ENCODE measurements around the gene SEH1L.
A peak's percentile ranks its signal among the peaks of the same experiment; 100 is the strongest.
"Not testable (repeated sequence)": the region's sequence is repeated elsewhere in the genome, so short reads cannot be mapped to it uniquely, and the experiment has no call there.

Gene SEH1L

DNA sequence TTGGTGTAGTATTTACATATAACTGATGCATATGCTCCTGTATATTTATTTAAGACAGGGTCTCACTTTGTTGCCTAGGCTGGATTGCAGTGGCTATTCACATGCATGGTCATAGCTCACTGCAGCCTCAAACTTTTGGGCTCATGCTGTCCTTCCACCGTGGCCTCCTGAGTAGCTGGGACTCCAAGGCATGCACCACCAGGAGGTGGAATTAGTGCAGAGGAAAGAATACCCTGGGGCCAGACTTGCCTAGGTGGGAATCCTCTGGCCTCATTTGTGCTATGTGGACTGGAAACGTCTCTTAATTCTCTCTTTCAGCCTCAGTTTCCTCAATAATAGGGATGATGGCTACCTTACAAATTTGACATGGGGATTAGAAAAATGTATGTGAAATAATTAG lies 45.6 kb downstream of the SEH1L start:
- no peak for DNase-seq (ENCODE audit: insufficient read length, low spot score)
- FAIRE-seq, result no peak

DNA sequence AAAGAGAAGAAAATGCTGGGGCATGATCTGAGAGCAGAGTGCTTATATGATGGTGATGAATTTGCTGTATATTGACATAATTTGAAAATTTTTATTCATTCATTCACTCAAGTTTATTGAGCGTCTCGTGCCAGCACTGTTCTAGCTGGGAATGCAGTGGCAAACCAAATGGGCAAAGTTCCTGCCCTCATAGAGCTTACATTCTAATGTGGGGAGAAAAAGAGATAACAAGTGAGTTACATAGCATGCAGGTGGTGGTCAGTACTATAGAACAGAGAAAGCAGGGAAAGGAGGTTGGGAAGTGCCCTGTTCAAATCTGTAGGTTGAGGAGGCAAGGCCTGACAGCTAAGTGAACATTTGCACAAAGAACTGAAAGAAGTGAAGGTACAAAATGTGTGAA lies 47.6 kb downstream of the SEH1L start:
- no peak for FAIRE-seq
- no peak for DNase-seq (ENCODE audit: insufficient read length, low spot score)

DNA sequence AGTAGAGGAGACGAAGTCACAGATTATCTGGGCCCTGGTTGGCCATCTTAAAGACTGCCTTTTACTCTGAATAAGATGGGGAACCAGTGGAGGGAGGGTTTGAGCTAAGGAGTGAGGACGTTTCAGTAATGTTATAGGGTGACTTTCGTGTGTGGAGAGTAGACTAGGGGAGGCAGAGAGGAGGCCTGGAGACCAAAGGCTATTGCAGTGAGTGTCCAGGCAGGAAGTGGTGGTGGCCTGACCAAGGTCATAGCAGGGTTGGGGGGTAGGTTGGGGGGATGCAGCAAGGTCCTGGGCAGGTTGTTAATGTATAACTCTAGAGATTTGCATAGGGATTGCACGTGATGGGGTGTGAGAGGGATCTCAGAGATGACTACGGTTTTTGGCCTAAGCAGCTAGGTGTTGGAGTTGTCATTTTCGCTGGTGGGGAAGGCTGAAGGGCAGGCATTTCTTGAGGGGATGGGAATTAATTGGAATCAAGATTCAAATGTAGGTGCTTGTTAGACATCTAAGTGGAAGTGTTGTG lies 48.2 kb downstream of the SEH1L start:
- DNase-seq (ENCODE audit: insufficient read length, low spot score), result no peak
- FAIRE-seq, result peak; percentile 52

DNA sequence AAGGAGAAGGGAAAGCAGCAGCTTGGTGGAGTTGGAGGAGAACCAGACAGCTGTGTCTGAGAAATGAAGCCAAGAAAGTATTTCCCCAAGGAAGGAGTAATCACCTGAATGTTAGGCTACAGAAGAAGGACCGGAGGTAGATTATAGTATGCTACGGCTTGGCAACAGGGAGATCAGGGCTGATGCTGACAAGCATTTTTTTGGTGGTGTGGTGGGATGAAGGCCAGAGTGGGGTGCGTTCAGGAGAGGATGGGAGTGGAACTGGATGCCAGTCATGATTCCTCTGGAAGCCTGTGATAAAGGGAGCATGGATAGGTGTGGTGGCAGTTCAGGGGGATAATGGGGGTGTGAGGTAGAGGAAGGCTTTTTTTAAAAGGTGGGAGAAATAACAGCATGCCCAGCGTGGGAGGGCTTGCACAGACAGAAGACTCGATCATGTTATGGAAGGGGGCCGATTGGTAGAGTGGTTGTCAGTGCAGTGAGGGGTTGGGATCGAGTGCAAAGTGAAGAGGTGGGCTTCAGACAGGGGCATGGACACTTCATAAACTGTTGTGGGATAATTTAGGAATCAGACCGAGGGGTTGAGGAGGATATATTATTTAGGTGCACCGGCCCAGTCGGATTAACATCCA lies 49.0 kb downstream of the SEH1L start:
- FAIRE-seq (no peak), DNase-seq (ENCODE audit: insufficient read length, low spot score) (no peak)

DNA sequence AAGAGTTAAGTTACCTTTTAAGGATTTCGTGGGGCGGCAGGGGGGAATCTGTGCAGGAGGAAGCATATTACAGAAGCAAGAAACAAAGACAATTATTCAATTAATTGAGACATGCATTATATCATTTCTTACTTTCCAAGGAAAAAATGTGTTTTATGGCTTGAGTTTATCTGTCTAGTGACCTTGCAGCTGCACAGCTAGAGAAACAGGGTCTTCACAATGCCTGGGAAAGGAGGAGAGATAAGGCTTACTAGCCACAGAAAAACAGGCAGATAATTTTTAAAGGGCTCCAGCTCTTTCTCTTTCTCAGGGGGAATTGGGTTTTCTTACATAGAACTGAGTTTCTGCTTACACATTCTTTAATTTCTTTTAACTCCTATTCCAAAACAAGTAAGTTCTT lies 49.5 kb downstream of the SEH1L start:
- not testable (repeated sequence) for FAIRE-seq; DNase-seq (ENCODE audit: insufficient read length, low spot score)

DNA sequence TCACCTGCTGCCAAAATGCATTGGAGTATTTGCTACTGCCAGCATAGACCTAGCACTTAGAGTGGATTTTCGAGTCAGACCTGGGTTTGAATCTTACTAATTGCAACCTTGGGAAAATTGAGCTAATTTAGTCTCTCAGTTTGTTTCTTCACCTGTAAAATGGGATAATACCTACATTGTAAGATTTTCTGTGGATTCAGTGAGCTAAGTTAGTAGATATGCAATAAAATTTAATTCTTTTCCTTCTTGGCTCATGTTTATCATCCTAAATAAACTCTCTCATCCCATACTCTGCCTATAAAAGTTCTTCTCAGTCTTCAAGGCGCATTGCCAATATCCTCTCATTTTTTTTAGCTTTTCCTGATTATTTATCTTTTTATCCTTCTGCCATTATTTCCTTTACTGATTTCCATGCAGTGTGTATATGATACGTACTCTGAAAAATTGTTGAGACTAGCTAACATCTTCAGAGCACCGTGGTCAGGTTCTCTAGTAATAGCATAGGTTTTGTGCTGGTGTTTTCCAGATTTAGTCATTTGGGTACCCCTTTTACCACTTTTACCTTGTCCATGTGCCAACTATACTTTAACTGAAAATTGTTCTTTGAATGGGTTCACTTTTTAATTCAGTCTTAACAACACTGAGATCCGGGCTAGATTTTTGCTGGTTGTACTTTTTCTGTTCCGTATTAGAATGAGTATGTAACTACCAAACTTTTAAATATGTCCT lies 50.7 kb downstream of the SEH1L start:
- FAIRE-seq (peak; percentile 74), DNase-seq (ENCODE audit: insufficient read length, low spot score) (no peak)

DNA sequence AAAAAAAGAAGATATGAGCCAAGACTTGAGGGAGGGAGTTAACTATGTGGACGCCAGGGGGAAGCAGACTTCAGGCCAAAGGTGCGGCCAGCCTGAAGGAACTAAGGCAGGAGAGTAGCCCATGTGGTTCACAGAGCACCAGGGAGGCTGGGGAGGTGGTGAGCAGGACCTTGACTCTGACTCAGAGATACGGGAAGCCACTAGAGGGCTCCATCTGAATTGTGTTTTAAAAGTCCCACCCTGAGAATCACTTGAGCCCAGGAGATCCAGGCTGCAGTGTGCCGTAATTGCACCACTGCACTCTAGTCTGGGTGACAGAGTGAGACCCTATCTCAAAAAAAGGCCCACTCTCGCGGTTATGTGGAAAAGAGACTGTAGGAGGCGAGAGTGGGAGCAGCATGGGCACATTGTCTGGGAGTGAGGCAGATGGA lies 55.7 kb downstream of the SEH1L start:
- peak; percentile 40 for FAIRE-seq
- DNase-seq (ENCODE audit: insufficient read length, low spot score), result no peak

DNA sequence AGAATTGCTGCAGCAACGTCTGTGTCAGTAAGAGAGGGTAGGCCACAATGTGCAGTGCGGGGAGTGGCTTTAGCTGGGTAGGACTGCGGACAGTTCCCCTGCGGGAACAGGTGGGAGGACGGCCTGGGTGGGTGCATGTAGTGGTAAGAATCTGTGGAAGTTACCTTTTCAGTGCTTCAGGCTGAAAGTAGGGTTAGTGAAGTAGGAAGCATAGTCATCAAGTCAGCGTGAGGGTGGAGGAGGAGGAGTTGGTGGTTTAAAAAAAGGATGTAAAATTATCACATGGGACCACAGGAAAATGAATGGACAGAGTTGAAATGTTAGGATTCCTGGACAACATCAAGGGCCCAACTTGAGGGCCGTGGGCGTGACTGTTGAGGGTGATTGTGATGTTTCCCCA lies 56.6 kb downstream of the SEH1L start:
- no peak for FAIRE-seq

DNA sequence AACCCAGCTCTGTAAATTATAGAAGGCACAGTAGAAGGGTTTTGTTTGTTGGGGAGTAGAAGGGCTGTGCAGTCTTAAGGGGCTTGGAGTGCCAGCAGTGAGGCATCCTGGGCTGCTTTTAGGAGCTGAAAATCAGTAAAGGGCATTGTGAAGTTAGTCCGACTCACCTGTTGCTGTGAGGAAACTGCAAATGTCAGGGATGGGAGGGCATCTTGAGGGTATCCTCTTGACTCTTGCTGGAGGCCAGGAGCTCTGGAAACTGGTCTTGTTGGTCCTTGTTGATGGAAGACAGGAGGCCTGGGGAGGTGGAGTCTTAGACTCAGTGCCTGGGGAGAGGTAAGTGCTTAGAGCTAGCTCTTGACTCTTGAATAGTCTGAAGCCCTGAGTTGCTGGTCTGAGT lies 57.5 kb downstream of the SEH1L start:
- no peak for DNase-seq (ENCODE audit: insufficient read length, low spot score)
- no peak for FAIRE-seq

More for the DNA sequence above, 56.6 kb downstream of the SEH1L start:
- DNase-seq (ENCODE audit: insufficient read length, low spot score), result no peak

DNA sequence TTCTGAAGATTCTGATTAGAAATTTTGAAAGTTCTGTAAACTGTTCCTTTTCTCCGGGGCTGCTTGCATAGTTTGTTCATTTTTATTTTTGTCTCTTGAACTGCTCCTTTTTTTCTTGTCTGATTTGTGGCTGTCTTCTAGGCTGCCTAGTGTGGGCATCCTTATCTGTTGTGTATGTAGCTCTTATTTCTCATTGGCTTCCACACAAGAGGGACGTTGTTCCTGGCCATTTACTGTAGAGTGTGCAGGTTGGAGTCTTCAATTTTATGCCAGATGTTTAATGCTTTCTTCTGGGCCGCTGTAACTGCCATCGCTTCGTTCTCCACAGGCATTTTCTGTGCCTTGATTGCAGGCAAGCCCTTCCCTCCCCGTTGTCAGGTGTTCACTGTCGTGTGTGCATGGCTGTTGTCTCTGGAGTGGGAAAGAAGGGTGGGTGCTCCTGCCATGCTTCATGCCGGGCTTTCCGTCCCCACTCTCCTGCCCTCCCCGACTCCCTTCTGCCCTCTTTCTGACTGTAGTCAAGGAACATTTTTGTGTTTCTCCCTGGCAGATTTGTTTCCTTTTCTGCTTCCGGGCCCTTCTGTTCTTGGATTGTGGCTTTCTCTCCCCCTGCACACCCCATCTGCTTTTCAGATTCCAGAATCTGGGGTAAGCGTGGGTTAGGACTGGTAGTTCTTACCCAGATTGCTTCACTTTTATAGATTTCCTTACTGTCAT lies 58.9 kb downstream of the SEH1L start:
- no peak for FAIRE-seq
- DNase-seq (ENCODE audit: insufficient read length, low spot score), result no peak

DNA sequence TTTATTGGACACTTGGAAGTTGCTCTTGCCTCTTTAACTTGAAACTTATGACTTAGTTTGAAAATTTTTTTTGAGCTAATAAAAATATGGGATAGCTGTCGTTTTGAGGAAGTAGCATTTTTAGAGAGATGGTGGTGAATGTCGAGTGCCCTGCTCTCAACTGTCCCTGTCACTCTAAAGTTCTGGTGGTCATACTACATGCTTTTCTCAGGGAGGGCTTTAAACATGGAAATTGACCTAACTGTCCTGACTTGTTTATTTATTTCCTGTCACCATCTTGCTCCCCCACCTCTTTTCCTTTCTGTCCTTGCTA lies 59.4 kb downstream of the SEH1L start:
- FAIRE-seq (no peak), DNase-seq (ENCODE audit: insufficient read length, low spot score) (no peak)

DNA sequence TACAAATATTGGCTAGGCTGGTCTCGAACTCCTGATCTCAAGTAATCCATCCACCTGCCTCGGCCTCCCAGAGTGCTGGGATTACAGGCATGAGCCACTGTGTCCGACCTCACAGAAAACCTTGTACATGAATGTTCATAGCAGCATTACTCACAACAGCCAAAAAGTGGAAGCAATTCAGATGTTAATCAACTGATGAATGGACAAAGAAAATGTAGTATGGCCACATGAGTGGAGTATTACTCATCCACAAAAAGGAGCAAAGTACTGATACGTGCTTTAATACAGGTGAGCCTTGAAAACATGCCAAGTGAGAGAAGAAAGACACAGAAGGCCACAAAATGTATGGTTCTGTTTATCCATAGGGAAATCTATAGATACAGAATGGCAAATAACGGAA lies 63.9 kb downstream of the SEH1L start:
- no peak for DNase-seq (ENCODE audit: insufficient read length, low spot score)
- FAIRE-seq, result no peak

DNA sequence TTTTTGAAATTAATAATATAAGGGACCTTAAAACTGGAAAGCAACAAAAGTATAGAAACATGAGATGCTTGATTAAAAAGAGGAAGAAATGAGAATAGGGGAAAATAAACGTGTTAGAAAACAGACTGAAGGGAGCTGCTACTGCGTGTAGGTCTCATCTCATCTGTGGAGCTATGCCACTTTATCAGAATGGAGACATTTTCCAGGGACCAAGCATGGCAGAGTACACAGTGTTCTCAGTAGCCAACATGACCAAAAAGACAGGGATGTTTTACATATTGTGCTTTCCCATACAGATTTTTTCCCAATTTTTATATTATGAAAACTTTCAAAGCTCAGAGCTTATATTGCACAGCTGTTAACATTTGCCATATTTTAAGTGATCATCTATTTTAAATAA lies 66.4 kb downstream of the SEH1L start:
- FAIRE-seq, result no peak

DNA sequence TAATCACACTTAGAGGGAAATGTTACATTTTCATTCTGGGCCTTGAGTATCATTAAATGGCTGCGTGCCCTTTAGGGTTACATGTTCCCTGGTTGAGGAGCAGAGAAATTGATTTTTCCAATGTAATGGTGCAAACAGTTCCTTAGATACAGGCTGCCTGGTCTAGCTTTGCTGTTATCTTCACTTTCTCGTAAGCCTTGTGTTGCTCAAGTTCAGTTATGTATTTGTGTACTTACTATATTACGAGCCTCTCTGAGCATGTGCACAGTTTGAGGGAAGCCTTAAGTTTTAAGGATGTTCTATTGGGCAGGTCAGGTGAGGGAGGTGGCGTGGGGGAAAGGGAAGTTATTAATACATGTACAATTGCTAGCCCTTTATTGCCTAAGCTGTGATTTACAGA lies 67.0 kb downstream of the SEH1L start:
- DNase-seq (ENCODE audit: insufficient read length, low spot score) (no peak), FAIRE-seq (no peak)

More for the DNA sequence above, 66.4 kb downstream of the SEH1L start:
- DNase-seq (ENCODE audit: insufficient read length, low spot score), result no peak

DNA sequence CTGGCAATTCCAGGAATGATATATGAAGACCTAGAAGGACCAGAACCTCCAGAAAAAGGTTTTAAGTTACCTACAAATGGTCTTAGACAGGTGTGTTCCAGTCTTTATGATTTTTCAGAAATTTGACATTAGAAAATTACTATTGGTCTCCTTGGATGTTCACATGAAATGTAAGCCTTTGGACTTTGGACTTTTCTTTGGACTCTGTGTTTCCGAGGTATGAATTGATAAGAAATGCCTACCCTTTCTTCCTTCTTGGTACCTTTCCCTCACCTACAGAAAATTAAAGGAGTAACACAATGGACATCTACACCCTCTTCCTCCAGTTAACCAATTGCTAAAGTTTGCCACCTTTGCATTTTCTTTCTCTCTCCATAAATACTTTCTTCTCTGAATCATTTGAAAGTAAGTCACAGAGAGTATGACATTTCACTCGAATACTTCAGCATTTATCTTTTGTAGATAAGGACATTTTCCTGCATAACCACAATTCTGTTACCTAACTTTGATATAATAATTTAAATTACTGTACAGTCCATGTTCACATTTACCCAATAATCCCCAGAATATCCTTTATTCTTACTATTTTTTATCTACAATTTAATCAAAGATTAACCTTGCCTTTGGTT lies 69.5 kb downstream of the SEH1L start:
- no peak for DNase-seq (ENCODE audit: insufficient read length, low spot score)
- FAIRE-seq, result peak; percentile 26

DNA sequence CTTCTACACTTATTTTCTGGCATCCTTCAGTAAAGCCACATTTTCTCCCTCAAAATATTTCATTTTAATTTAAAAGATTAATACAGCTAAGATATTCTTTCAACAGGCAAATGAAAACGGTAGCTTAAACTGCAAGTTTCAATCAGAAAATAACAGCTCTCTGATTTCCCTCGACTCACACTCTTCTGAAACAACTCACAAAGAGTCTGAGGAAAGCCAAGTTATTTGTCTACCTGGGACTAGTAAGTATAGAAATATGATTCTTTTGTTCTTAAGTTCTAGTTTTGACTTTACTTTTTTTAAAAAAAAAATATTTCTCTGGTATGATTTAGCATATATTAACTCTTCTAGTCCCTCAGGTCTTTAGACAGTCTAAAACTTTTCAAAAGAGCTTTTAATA lies 70.6 kb downstream of the SEH1L start:
- FAIRE-seq, result no peak
- DNase-seq (ENCODE audit: insufficient read length, low spot score), result no peak

DNA sequence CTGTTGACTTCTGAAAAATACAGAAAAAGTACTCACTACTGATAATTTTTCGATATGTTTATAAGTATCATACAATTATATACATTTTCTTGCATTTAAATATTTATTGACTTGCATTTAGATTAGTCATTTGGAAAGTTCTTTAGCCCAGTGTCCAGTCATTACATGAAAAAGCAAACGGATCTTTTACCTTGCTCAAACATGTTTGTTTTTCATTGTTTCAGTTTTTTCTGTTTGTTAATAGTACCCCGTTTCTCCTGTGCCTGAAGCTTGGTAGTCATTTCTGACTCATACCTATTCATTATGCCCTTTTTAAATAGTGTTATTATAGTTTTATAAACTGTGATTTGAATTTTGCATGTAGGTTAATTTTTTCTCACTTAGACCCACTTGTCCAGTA lies 71.5 kb downstream of the SEH1L start:
- FAIRE-seq, result peak; percentile 23
- DNase-seq (ENCODE audit: insufficient read length, low spot score), result no peak

DNA sequence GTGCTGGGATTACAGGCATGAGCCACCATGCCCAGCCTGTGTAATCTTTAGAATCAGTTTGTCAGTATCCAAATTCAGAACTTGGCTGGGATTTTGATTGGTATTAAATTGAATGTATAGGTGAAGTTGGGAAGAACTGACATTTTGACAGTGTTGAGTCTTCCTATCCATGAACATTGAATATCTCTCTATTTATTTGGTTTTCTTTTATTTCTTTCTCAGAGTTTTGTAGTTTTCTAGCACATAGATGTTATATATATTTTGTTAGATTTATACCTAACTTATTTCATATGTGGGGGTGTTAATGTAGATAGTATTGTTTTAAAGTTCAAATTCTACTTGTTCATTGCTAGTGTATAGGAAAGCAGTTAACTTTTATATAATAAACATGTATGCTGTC lies 74.8 kb downstream of the SEH1L start:
- DNase-seq (ENCODE audit: insufficient read length, low spot score), result no peak
- peak; percentile 51 for FAIRE-seq

DNA sequence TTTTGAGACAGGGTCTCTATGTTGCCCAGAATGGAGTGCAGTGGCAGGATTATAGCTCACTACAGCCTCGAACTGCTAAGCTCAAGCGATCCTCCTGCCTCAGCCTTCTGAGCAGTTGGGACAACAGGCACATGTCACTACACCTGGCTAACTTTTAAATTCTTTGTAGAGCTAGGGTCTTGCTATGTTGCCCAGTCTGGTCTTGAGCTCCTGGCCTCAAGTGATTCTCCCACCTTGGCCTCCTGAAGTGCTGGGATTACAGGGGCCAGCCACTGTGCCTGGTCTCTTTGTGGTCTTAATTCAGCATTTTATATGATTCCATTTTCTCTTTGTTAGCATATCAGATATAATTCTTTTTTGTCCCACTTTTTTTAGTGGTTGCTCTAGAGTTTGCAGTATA lies 77.4 kb downstream of the SEH1L start:
- FAIRE-seq, result no peak

DNA sequence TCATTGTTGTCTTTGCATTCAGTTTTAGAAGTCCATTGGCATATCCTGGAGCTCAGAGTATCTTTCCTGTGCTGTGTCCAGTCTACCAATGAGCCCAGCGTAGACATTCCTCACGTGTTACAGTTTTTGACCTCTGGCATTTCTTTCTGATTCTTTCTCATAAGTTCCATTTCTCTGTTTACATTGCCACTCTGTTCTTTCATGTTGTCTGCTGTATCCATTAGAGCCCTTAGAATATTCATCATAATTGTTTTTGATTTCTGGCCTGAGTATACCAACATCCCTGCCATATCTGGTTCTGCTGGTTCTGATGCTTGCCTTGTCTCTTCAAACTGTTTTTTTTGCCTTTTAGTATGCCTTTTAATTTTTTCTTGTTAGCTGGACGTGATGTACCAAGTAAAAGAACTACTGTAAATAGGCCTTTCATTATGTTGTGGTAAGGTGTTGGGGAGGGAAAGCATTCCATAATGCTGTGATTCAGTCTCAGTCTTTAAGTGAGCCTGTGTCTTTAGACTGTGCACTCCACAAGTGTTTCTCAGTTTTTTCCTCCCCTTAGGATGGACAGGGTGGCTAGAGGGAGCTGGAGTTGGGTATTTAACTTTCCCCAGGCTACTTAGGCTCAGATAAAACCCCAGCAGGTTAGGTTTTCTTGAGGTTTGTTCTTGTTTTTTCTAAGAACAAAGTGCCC lies 78.9 kb downstream of the SEH1L start:
- FAIRE-seq, result no peak
- no peak for DNase-seq (ENCODE audit: insufficient read length, low spot score)

More for the DNA sequence above, 77.4 kb downstream of the SEH1L start:
- no peak for DNase-seq (ENCODE audit: insufficient read length, low spot score)

DNA sequence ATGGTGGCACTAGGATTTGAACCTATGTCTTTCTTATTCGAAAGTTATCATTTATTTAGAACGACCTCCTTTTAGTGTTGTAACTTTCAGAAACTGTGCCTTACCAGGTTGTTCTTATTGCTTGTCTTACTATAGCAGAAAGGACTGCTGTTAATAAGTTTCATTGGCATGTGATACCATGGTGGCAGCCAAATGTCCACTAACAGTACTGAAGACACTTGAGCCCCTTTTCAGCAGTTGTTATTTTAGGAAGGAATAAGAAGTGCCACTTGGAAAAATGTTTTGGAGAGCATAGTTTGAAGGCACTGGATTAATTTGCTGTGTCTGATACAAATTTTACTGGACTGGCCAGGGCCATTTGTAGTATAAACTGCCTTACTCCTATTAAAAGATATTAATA lies 81.1 kb downstream of the SEH1L start:
- FAIRE-seq, result no peak
- DNase-seq (ENCODE audit: insufficient read length, low spot score), result no peak
